CD4-positive, CD25-positive, alpha-beta regulatory T cell (primary cell): ENCODE results near the gene MOB2. TPM values are rescaled to one million over a fixed set of nuclear protein-coding genes. Genes with fewer than 3 reads are reported as not detected.
A peak's percentile ranks its signal among the peaks of the same experiment; 100 is the strongest.

Experiments
- ATAC-seq, 2 donors: fragments of 150-1000 bp; cut with Tn5 transposase; one replicate each; pipeline ENCODE4 v1.10.0; 2021; ENCODE audit warnings: low read depth in 2 of 2, moderate number of reproducible peaks in 2 of 2, moderate library complexity in 1 of 2
- DNase-seq, 3 donors: peaks; one replicate each; pipeline versions ENCODE4 v3.0.0 to v3.0.0-alpha.2; 2012 to 2022; ENCODE audit warnings: mixed read lengths in 1 of 3
- H3K27ac ChIP-seq: one replicate; pipeline ENCODE4 v1.7.0; 2013; ENCODE audit warnings: mild to moderate bottlenecking, low read length; ENCODE audit not compliant: insufficient read depth, poor library complexity, severe bottlenecking
- H3K27me3 ChIP-seq: one replicate; pipeline ENCODE4 v1.7.0; 2013; ENCODE audit warnings: low read length; ENCODE audit not compliant: control insufficient read depth, insufficient read depth
- H3K36me3 ChIP-seq: one replicate; pipeline ENCODE4 v1.7.0; 2013; ENCODE audit warnings: mild to moderate bottlenecking, low read length, moderate library complexity; ENCODE audit not compliant: control insufficient read depth, insufficient read depth
- H3K4me1 ChIP-seq: 2 replicates; pipeline ENCODE4 v1.7.0; 2013; ENCODE audit warnings: mild to moderate bottlenecking, low read length; ENCODE audit not compliant: insufficient read depth, control insufficient read depth, poor library complexity, severe bottlenecking
- H3K4me3 ChIP-seq: one replicate; pipeline ENCODE4 v1.7.0; 2013; ENCODE audit warnings: low read depth, mild to moderate bottlenecking, low read length, moderate library complexity
- H3K9me3 ChIP-seq, 2 experiments: 1 replicate in 1 of 2; 2 replicates in 1 of 2; pipeline ENCODE4 v1.7.0; 2013; ENCODE audit warnings: low read length in 2 of 2, mild to moderate bottlenecking in 1 of 2, moderate library complexity in 1 of 2; ENCODE audit not compliant: control insufficient read depth in 2 of 2
- H3K27ac Mint-ChIP-seq, 3 donors: one replicate each; pipeline ENCODE4 v1.8.0; 2020 to 2022; ENCODE audit warnings: mild to moderate bottlenecking in 3 of 3, mixed read lengths in 3 of 3, moderate library complexity in 2 of 3
- H3K27me3 Mint-ChIP-seq: one replicate; pipeline ENCODE4 v1.8.0; 2022; ENCODE audit warnings: mild to moderate bottlenecking, mixed read lengths
- H3K36me3 Mint-ChIP-seq: one replicate; pipeline ENCODE4 v1.8.0; 2020; ENCODE audit warnings: mixed read lengths
- H3K4me1 Mint-ChIP-seq, 4 donors: one replicate each; pipeline ENCODE4 v1.8.0; 2020 to 2022; ENCODE audit warnings: mixed read lengths in 4 of 4, mild to moderate bottlenecking in 1 of 4
- H3K4me3 Mint-ChIP-seq, 4 donors: one replicate each; pipeline ENCODE4 v1.8.0; 2020 to 2022; ENCODE audit warnings: mild to moderate bottlenecking in 4 of 4, mixed read lengths in 4 of 4, moderate library complexity in 3 of 4
- H3K9me3 Mint-ChIP-seq, 7 donors: one replicate each; pipeline ENCODE4 v1.8.0; 2020 to 2022; ENCODE audit warnings: mixed read lengths in 7 of 7, mild to moderate bottlenecking in 3 of 7, moderate library complexity in 2 of 7
- polyA plus RNA-seq, 4 donors: library from polyadenylated mRNA; unstranded; fragments of 300-500 nt; fragmentation: Illumina TruSeq; gene quantifications; one replicate each; pipeline ENCODE4 v1.2.3, GENCODE V29; 2021
- total RNA-seq: library from RNA; stranded (reverse); gene quantifications from one replicate; pipeline ENCODE4 v1.2.3, GENCODE V29; 2022

The MOB2 gene
- total and polyA plus RNA-seq, 5 donors from 2014 or later: 55.7 to 87.8 (median 69.0) TPM

DNA sequence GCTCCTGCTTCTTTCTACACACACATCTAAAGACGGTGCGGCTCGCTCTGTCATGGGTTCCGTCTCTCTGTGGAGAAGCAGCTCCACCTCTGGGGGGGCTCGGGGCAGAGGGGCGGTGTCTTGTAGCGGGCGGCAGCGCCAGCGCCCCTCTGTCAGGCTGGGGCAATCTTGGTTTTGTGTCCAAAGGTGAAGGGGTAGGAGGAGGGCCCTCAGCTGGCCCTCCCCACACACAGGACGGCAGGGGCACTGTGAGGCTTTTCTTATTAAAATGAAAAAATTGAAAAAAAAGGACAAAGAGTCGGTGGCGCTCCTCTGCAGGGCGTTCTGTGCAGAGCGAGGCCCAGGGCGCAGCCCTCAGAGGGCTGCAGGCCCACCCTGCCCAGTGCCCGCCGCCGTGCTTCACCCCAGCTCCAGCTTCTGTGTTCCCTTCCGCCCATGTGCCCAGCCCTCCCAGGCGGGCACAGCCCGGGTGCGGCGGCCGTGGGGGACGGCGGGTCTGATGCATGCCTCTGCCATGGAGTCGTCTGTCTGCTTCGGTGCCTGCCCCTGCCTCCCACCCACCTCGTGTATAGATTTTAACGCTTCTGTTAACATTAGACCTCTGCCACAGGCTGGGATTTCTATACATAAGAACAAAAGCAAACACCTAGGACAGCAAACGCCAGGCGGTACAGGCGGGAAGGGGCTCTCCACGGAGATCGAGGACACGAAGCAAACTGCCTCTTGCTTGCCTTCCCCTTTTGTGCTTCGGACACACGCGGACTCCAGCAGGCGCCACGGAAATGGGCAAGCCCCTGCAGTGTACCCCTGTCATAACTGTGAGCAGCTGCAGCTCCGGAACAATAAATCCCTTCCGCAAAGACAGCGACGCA is 24.5 kb downstream of the MOB2 start:
- no peaks in the 10 kb centered on the region for H3K4me1 Mint-ChIP-seq
- Histone ChIP-seq H3K4me3 (no peak overlapping the region), H3K36me3 (no peaks in the 10 kb centered on the region), H3K4me1 (no peaks in the 10 kb centered on the region), H3K27me3 (no peaks in the 10 kb centered on the region), H3K27ac (no peak overlapping the region), H3K9me3 (no peaks in the 10 kb centered on the region)
- ATAC-seq (no peak), DNase-seq (no peak)
- H3K27ac Mint-ChIP-seq: no peak overlapping the region
- no peaks in the 10 kb centered on the region for H3K9me3 Mint-ChIP-seq
- no peaks in the 10 kb centered on the region for H3K27me3 Mint-ChIP-seq
- no peak overlapping the region for H3K4me3 Mint-ChIP-seq
- peaks cover 9% of the 10 kb centered on the region for H3K36me3 Mint-ChIP-seq

DNA sequence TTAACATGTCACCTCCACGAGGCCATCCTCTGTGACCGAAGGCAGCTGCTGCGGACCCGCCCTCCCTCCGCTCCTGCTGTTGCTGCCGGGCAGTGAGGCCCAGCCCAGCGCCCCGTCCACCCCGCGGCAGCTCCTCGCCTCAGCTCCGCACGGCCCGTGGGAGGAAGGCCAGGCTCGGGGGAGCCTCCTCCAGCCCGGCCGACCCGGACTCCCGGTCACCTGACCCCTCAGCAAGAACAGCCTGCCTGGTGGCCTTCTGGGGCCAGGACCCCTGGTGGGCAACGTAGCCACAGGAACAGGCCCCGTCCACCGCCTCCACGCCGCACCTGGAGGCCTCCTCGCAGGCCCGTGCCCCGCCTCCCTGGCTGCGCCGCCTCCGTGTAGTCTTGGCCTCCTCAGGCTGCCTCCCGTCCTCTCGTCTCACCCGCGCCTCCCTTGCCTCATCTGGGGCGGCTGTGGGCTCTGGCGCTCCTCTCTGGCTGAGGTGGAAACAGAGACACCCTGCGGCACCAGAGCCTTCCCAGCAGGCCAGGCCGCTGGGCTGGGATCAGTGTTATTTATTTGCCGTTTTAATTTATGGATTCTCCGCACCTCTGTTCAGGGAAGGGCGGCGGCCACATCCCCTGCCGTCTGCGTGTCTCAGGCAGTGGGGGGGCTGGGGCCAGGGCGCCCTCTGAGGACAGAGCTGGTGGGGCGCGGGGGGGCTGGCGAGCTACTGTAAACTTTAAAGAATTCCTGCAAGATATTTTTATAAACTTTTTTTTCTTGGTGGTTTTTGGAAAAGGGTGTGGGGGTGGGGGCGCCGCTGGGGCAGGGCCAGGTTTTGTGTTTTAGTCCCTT is 25.4 kb downstream of the MOB2 start:
- Mint-ChIP-seq H3K36me3 (peaks cover 6% of the 10 kb centered on the region), H3K9me3 (no peaks in the 10 kb centered on the region), H3K27ac (no peak overlapping the region), H3K4me1 (no peaks in the 10 kb centered on the region), H3K4me3 (no peak overlapping the region), H3K27me3 (no peaks in the 10 kb centered on the region)
- ATAC-seq (no peak), DNase-seq (no peak)
- Histone ChIP-seq H3K4me1 (no peaks in the 10 kb centered on the region), H3K27me3 (no peaks in the 10 kb centered on the region), H3K27ac (no peak overlapping the region), H3K36me3 (no peaks in the 10 kb centered on the region), H3K9me3 (no peaks in the 10 kb centered on the region), H3K4me3 (no peak overlapping the region)

DNA sequence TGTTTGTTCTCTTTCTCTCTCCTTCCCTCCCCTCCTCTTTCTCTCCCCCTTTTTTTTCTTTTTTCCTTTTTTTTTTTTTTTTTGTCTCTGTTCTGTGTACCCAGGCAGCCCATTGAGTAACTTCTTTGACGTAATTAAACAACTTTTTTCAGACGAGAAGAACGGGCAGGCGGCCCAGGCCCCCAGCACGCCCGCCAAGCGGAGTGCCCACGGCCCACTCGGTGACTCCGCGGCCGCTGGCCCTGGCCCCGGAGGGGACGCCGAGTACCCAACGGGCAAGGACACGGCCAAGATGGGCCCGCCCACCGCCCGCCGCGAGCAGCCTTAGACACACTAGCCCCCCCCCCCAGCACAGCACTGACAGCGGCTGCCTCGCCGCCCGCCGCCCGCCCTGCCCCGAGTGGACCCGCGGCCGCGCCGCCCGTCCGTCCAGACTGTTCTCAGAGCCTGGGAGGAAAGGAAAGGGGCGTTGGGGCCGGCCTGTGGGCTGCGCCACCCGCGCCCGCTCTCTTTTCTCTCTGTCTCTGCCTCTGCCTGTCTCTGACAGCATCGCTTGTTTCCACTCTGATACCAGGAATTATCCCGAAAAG is 26.1 kb downstream of the MOB2 start:
- H3K4me3 Mint-ChIP-seq: no peak overlapping the region
- Histone ChIP-seq H3K9me3 (no peaks in the 10 kb centered on the region), H3K36me3 (no peaks in the 10 kb centered on the region), H3K27me3 (no peaks in the 10 kb centered on the region), H3K27ac (no peak overlapping the region), H3K4me1 (no peaks in the 10 kb centered on the region), H3K4me3 (no peak overlapping the region)
- no peaks in the 10 kb centered on the region for H3K27me3 Mint-ChIP-seq
- H3K36me3 Mint-ChIP-seq: peaks cover 2% of the 10 kb centered on the region
- no peaks in the 10 kb centered on the region for H3K9me3 Mint-ChIP-seq
- no peaks in the 10 kb centered on the region for H3K4me1 Mint-ChIP-seq
- no peak for DNase-seq
- no peak overlapping the region for H3K27ac Mint-ChIP-seq
- no peak for ATAC-seq

DNA sequence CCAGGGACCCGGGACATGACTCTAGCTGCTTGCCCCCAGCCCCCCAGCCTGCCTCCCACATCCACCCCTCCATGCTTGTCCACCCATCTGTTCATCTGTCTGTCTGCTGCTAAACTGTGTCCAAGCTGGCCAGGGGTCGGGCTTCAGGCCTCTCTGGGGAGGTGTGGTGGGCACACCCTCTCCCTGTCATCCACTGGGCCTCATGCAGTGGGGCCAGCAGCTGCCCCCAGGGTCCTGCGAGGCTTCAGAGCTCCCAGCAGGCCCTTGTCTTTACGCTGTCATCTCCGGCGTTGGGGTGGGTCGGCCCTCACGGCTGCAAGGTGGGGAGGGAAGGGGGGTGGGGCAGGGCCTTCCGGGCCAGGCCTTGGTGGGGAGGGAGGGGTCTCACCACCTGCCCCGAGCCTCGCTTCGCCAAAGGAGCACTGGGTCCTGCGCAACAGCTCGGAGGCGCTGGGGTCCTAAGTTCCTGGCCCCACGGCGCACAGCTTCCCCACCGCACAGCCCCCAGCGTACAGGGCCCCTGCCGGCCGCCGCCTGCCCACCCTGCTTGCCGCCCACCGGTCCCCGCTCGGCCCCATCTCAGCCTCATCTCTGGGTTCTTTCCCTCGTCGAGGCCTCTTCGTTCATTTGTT is 26.7 kb downstream of the MOB2 start:
- Histone ChIP-seq H3K27me3 (no peaks in the 10 kb centered on the region), H3K9me3 (no peaks in the 10 kb centered on the region), H3K4me3 (no peak overlapping the region), H3K4me1 (no peaks in the 10 kb centered on the region), H3K36me3 (no peaks in the 10 kb centered on the region), H3K27ac (no peak overlapping the region)
- H3K36me3 Mint-ChIP-seq: no peaks in the 10 kb centered on the region
- no peaks in the 10 kb centered on the region for H3K4me1 Mint-ChIP-seq
- no peaks in the 10 kb centered on the region for H3K9me3 Mint-ChIP-seq
- no peaks in the 10 kb centered on the region for H3K27me3 Mint-ChIP-seq
- no peak for DNase-seq
- peak overlapping the region in 1 of 3 donors; percentile 48 for H3K27ac Mint-ChIP-seq
- no peak overlapping the region for H3K4me3 Mint-ChIP-seq
- no peak for ATAC-seq

GRCh38 chr11:1459219-1459575 is 27.4 kb downstream of the MOB2 start:
- H3K4me1 ChIP-seq: no peaks in the 10 kb centered on the region
- no peak overlapping the region for H3K4me3 ChIP-seq
- no peaks in the 10 kb centered on the region for H3K27me3 ChIP-seq
- DNase-seq (no peak), ATAC-seq (no peak)
- H3K36me3 Mint-ChIP-seq: no peaks in the 10 kb centered on the region
- H3K4me1 Mint-ChIP-seq: peaks cover 0 to under 1% (median 0%) of the 10 kb centered on the region in 4 donors
- H3K9me3 Mint-ChIP-seq: no peaks in the 10 kb centered on the region
- peak overlapping the region in 1 of 3 donors; percentile 52 for H3K27ac Mint-ChIP-seq
- H3K27ac ChIP-seq: no peak overlapping the region
- H3K4me3 Mint-ChIP-seq: no peak overlapping the region
- no peaks in the 10 kb centered on the region for H3K27me3 Mint-ChIP-seq
- no peaks in the 10 kb centered on the region for H3K9me3 ChIP-seq
- no peaks in the 10 kb centered on the region for H3K36me3 ChIP-seq

- ATAC-seq (no peak), DNase-seq (no peak)
- Mint-ChIP-seq H3K9me3 (no peaks in the 10 kb centered on the region), H3K36me3 (no peaks in the 10 kb centered on the region), H3K4me1 (peaks cover 0 to 6% (median 0%) of the 10 kb centered on the region in 4 donors), H3K27me3 (no peaks in the 10 kb centered on the region), H3K4me3 (no peak overlapping the region), H3K27ac (no peak overlapping the region)
- Histone ChIP-seq H3K27ac (no peak overlapping the region), H3K4me3 (no peak overlapping the region), H3K36me3 (no peaks in the 10 kb centered on the region), H3K4me1 (no peaks in the 10 kb centered on the region), H3K9me3 (no peaks in the 10 kb centered on the region), H3K27me3 (no peaks in the 10 kb centered on the region)
These were observed 28.0 kb downstream of the MOB2 start for GRCh38 chr11:1458340-1459218.

GRCh38 chr11:1457856-1458255 is 28.7 kb downstream of the MOB2 start:
- no peaks in the 10 kb centered on the region for H3K9me3 Mint-ChIP-seq
- H3K36me3 Mint-ChIP-seq: no peaks in the 10 kb centered on the region
- Histone ChIP-seq H3K4me3 (no peak overlapping the region), H3K36me3 (no peaks in the 10 kb centered on the region), H3K9me3 (no peaks in the 10 kb centered on the region), H3K27me3 (no peaks in the 10 kb centered on the region), H3K27ac (no peak overlapping the region), H3K4me1 (no peaks in the 10 kb centered on the region)
- DNase-seq (no peak), ATAC-seq (no peak)
- no peak overlapping the region for H3K4me3 Mint-ChIP-seq
- peaks cover 0 to 6% (median 0%) of the 10 kb centered on the region in 4 donors for H3K4me1 Mint-ChIP-seq
- H3K27ac Mint-ChIP-seq: no peak overlapping the region
- no peaks in the 10 kb centered on the region for H3K27me3 Mint-ChIP-seq
